LNCaP clone FGC (cell line): ENCODE measurements around the gene MAP4K1.

Experiments used
- DNase-seq: peaks from one replicate; pipeline ENCODE4 v3.0.0-alpha.2; 2011; ENCODE audit warnings: low read depth
- H3K4me3 ChIP-seq: 2 replicates; pipeline ENCODE4 v1.5.1; 2011; ENCODE audit warnings: mild to moderate bottlenecking, low read depth, low read length, control low read depth
- TF ChIP-seq, protein P1 (sequence below): IDR thresholded peaks from 2 replicates; pipeline ENCODE4 v1.5.1; 2012; ENCODE audit warnings: mild to moderate bottlenecking; ENCODE audit not compliant: control insufficient read depth, insufficient read depth; ENCODE audit errors: extremely low read depth

Gene MAP4K1

DNA sequence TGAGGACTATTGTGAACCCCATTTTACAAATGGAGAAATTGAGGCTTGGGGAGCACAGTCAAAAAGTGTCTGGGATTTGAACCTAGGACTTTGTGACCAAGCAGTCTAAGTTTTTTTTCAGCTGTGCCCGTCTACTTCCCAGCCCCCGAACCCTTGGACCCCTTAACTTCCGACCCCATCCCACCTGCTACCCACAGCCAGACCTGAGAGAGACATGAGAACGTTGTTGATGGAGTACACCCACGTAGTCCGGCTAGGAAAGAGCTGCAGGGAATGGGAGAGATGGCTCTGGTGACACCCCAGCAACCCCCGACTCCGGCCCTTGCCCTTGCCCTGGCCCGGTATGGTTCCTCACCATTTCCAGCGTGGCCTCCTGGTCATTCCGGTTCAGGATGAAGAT is 18.0 kb downstream of the MAP4K1 start:
- TF ChIP-seq, protein P1, sequence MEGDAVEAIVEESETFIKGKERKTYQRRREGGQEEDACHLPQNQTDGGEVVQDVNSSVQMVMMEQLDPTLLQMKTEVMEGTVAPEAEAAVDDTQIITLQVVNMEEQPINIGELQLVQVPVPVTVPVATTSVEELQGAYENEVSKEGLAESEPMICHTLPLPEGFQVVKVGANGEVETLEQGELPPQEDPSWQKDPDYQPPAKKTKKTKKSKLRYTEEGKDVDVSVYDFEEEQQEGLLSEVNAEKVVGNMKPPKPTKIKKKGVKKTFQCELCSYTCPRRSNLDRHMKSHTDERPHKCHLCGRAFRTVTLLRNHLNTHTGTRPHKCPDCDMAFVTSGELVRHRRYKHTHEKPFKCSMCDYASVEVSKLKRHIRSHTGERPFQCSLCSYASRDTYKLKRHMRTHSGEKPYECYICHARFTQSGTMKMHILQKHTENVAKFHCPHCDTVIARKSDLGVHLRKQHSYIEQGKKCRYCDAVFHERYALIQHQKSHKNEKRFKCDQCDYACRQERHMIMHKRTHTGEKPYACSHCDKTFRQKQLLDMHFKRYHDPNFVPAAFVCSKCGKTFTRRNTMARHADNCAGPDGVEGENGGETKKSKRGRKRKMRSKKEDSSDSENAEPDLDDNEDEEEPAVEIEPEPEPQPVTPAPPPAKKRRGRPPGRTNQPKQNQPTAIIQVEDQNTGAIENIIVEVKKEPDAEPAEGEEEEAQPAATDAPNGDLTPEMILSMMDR: no peak
- no peak for DNase-seq
- H3K4me3 ChIP-seq: no peak overlapping the region

DNA sequence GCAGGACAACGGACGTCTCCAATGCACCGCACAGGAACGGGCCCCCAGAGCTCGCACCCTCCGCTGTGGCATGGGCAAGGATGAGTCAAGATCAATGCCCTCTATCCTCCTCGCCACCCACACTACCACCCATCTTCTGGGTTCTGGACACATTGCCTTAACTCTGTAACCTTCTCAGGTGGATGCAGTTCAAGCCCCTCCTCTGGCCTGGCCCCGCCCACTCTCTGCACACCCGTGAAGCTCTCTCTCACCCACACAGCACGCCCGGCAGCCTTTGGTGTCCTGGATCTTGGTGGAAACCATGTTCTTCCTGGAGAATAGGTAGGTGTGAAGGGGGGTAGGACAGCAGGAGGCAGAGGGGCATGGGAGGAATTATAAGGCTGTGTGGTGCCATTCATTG is 20.7 kb downstream of the MAP4K1 start:
- TF ChIP-seq, protein P1: no peak
- no peak for DNase-seq
- no peak overlapping the region for H3K4me3 ChIP-seq

DNA sequence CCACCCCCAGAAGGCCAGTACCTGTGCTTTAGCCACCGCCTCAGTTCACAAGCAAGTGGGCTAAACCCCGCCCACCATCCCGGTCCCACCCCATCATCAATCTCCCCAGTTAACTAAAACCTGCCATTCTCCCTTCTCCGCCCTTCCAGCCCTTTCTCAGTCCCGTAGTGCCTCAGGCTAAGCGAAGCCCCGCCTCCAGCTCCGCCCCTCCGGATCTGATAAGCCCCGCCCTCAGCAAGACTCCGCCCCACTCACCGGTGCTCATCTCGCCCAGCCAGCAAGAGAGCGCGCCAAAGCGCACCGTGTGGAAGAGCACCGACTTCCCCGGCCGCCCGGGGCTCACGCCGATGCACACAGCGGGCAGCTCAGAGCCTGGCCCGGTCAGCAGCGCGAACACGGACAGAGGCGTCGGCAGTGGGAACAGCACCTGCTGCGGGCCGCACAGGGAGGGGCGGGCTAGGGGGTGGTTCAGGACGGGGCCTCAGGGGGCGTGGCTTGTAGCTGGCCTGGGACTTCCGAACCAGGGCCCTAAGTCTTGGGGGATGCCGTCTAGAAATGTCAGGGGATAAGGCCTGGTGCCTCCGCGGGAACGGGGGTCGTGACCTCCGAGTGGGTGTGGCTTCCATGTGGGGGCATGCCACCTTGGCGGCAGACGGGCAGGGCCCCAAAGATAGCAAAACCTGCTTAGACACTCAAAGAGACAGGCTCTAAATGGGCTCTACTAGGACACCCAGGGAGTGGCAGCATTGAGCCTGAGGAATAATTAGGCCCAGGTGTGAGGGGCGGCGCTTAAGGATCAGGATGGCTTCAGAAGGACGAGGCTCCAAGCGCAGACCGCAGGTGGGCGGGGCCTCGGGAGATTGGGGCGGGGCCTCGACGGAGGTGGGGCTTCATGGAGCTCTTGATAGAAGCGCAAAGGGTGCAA is 21.4 kb downstream of the MAP4K1 start:
- no peak for DNase-seq
- no peak overlapping the region for H3K4me3 ChIP-seq
- TF ChIP-seq, protein P1: no peak

DNA sequence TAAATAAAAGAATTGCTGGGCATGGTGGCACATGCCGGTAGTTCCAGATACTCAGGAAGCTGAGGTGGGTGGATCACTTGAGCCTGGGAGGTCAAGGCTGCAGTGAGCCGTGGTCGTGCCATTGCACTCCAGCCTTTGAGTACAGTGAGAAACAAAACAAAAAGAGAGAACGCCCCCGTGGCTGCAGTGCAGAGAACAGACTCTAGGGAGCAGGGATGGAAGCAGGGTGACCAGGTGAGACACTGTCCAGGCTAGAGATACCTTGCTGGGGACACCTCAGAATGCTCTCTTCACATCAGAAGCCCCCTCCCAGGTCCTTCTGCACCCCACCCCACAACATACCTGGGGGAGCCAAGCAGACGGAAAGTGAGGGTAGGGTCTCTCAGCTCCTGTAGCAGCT is 24.8 kb downstream of the MAP4K1 start:
- DNase-seq: no peak
- TF ChIP-seq, protein P1: no peak
- H3K4me3 ChIP-seq: no peak overlapping the region

DNA sequence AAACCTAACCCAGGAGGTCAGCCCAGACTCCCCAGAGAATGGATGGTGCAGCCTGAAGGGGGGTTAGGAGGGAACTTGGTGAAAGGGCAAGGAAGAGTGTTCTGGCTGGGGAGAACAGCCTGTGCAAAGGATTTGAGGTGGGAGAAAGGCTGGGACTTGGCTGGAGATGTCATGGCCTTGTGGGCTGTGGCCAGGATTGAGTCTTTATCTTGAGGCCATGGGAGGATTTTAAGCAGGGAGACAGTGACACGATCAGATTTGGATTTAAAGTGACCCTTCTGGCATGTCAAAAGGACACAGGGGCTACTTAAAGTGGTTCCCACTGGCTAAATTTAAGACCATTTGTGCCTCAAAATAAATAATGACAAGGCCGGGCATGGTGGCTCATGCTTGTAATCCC is 29.7 kb downstream of the MAP4K1 start:
- DNase-seq: no peak
- TF ChIP-seq, protein P1: no peak
- no peak overlapping the region for H3K4me3 ChIP-seq

DNA sequence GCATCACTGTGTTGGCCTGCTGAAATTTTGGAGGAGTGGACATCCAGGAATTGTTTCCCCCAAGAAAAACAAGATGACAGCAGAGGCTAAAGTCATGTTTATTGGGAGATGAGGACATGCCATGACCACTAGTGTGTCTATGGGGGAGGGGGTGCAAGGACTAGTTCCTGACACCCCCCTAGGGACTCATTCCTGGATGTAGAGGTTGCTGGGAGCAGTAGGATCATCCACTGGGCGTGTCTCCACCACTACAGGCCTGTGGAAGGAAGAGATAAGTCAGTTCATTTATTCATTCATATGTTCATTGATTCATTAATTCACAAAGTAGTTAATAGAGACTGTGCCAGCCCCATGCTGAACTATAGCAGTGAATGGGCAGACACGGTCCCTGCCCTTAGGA is 30.2 kb downstream of the MAP4K1 start:
- TF ChIP-seq, protein P1: no peak
- no peak for DNase-seq
- no peak overlapping the region for H3K4me3 ChIP-seq

DNA sequence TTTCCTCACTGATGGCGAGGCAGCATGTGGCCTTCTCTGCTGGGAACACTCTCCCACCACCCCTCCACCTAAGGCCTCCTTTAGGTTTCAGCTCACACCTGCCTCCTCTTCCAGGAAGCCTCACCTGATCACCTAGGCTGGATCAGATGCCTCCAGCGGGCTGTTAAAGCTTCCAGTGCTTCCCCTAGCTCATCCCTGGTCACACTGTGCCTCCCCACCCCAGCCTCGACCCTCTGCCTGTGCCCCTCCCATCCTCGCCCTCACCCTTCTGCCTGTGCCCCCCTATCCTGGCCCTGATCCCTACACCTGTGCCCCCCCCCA is 33.8 kb downstream of the MAP4K1 start:
- DNase-seq: no peak
- TF ChIP-seq, protein P1: no peak
- no peak overlapping the region for H3K4me3 ChIP-seq
